ENCODE results near the gene AMH.

GRCh38 chr19:2290441-2291184 lies 41.5 kb downstream of the AMH start:
- TF ChIP-seq CTCF (IDR thresholded peaks at IDR 0.05) (peak in 1 of 6 experiments; percentile 2), POLR2AphosphoS5 (IDR thresholded peaks at IDR 0.05) (no peak), POLR2A (IDR thresholded peaks at IDR 0.05) (no peak), EP300 (IDR thresholded peaks at IDR 0.05) (no peak)

All from upper lobe of left lung (tissue), 4 donors.